HG03103 (cell line): ENCODE measurements around the gene TRAM2.

Experiments used
- ATAC-seq: cut with Tn5 transposase; IDR thresholded peaks from one replicate; pipeline ENCODE4 v1.9.1; 2021; ENCODE audit warnings: low read depth; ENCODE audit not compliant: unreplicated experiment

Gene TRAM2

DNA sequence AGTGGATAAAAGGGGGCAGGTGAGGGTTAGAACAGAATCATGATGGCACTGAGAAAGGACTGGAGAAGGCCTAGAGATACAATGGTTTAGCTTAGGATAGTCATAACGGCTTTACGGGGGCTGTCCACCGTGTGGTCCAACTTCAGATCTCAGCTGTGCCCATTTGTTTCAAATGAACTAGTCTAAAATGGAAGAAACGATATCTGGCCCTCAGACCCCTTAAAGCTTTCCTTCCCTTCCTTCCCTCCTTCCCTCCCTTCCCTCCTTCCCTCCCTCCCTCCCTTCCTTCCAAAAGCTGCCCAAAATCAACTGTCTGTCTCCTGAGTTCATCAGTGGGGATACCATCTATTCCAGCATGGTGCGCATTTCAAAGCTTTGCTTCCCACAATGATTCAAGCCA lies 27.9 kb downstream of the TRAM2 start:
- no peak for ATAC-seq

DNA sequence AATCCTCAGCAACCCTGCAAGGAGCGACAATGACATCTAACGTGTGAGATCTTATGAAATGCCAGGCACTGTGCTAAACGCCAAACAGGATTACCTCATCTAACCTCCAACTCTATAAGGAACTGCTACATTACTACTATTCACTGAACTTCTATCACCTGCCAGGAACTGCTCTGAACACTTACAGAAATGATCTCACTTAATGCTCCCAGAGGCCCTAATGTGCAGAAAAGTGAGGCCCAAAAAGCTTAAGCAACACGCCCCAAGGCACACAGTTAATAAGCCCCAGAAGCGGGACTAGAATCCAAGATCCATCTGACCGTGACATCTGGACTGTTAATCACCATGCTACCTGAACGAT lies 28.5 kb downstream of the TRAM2 start:
- ATAC-seq = no peak

DNA sequence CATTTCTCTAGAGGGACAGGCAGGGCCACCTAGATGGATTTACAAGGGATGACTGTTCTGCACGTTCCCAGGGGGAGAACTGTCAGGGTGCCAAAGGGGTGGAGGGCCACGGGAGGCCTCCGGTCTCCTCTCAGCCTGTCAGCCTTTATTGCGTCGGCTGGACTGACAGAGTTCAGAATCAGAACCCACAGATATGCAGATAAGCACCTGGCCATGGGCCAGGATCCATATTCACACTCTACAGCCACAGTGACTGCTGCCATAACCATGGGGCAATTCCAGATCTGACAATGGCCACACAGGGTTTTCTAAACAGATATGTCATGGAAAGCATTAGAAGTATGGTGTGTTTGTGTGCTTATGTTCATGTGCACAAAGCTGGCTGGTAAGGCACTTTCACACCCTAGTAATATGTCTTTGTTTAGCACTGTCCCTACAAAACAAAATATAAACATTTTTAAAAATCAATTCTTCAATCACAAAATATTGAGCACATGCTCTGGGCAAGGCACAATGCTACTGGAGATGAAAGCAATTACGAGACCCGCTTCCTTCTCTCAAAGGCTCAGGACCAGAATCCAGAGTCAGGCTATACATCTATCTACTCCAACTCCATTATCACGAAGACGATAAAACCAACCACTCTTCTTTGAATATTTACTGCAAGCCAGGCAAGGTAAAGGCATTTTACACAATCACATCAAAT lies 29.1 kb downstream of the TRAM2 start:
- no peak for ATAC-seq

DNA sequence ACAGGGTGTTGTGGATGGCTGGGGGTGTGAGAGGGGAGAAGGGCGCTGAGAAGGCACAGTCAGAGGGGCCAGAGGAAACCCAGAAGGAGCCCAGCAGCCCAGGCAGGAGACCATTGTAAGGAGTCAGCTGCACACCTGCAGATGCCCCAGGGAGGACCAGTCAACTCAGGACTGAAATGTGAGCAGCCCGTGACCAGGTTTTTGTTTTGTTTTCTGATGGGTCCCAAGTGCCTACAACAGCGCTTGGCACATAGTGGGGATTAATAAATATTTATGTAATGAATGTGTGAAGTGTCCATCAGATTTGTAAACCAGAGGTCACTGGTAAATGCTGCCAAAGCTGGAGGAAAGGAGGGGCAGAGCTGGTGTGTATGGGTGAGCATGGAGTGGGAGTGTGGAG lies 30.2 kb downstream of the TRAM2 start:
- peak; percentile 76 for ATAC-seq

DNA sequence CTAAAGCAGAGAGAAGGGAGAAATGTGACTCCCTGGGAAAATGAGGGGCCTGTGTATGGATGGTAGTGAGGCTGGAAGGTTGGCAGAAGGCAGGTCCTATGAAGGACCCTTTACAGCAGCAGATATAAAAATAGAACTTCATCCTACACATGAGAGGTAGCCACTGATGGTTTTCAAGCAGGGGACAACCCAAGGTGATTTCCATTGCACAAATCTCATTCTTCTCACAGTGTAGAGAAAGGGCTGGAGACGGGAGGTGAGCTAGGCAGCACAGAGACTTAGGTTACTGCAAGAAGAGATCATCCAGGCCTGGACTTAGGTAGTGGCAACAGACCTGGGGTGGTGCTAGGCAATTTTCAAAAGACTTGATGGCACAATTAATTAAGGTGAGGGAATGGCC lies 30.7 kb downstream of the TRAM2 start:
- ATAC-seq = no peak

DNA sequence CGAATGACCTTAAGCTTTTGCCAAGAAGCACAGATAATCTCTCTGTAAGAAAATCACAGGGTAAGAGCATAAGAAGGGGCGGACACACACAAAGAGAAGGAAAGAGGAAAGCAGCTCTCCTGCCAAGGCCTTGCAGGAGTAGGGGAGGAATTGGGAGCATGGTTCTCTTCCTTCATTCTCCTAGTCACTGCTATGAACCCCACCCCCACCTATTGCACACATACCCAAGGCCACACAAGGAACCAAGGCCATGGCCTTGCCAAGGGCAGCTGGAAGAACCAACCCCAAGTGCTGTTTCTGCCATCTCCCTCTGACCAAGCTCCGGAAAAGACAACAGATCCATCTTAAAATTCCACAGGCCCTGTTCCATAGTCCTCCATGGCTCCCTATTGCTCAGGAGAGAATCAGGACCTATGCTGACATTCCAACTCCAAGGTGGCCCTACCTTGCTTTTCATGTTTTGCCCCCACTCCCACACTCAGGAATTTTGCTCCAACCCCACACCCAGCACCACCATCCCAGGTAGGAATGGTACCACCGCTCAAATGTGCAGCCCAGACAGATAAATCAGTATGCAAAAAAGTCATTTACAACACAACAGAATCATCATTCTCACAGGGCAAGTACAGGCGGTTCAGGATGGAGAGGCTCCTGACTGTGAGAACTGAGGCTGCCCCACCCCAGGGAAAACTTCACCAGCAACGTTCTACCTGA lies 31.3 kb downstream of the TRAM2 start:
- no peak for ATAC-seq

DNA sequence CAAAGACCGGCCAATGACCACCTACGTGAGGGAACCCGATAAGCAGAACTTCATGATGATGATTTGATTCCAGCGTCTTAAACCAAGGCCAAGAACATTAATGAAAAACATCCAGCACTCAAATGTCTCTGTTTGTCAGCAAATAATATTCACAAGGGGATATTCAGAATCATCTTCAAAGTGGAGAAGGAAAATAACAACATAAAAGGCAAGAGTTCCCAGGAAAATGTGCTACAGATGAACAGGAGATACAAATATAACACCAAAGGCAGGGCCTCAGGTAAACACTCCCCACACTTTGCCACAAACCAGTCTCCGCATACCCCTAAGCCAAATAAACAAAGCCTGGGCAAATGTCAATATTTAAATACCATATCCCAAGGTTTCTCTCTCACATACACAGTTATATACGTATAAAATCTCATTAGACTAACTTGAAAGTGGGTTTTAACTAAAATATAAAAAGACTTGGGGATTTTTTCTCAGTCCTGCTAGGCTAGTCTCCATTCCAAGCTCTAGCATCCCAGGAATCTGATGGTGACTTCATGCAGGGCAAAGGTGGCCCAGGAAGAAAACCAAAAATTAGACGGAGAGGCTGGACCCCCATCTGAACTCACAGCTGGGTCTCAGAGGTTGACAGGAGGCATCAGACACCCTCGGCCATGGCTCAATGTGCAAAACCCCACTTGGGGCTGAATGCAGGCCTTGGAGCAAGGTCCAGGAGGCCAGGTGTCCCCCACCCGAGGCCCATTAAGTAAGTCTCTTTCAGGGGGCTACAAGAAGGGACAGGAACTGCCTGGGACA lies 32.1 kb downstream of the TRAM2 start:
- ATAC-seq = no peak

DNA sequence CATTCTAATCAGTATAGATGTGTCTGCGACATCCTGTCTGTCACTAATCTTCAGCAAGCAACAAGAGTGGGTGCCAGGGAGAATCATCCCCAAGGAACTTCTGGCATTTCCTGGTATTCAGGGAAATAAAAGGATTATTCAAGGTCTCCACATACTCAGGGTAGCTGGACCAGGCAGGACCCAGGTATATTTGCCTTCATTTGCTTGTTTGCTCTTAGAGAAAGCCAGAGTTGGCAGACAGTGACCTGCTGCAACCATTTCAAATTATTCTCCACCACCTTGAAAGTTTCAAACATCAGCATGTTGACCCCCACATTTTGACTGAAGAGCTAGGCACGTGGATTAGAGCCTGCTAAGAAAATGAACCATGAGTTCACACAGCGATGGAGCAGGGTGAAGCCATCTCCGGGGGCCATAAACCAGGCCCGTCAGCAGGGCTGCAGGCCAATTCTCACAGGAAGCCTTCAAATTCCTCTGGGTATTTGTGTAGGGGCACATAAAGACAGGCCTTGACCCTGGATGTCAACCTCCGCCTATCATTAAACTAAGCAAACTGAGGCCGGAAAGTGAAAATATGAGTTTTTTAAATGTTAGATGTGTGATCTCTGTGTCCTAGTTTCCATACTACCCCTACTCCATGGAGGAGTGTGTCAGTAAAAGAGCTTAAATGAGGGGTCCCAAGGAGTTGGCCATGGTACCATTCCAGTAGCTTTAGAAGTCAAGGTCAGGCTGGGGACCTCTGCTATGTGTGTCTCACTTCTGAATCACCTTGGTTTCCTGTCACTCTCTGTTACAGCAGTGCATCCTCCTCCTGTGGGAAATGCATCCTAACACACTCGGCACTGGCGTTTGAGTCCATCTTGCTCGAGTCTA lies 32.9 kb downstream of the TRAM2 start:
- ATAC-seq = no peak

DNA sequence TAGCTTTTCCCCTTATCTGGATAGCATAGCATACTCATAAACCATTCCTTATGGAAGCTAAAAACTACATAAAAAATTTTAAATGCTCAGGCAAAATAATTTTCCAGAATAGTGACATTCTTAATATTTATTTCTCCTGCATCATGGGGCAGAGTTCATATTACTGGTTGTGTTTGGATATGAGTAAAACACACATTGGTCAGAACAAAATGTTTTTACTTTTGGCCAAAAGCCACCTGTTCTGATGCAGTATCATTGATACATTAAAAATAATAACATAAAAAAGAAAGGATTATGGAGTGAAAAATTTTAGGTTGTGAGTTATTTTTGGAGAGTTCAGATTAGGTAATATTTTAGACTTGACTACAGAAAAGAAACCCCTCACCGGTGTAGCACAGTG lies 33.6 kb downstream of the TRAM2 start:
- no peak for ATAC-seq

DNA sequence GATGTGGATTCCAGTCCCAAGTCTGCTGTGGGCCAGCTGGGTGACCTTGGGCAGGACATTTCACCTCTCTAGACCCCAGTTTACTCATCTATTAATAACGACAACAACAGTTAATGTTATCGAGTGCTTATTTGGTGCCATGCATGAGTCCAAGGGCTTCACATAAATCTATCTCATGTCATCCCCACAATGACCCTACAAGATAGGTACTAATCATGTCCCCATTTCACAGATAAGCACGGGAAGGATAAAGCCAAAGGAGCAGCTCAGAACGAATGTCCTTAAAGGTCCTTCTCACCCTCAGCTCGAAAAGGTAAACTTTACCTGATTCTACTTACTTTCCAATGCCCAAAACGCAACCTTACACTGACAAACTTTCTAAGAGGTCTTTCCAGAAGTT lies 35.7 kb downstream of the TRAM2 start:
- ATAC-seq = no peak

DNA sequence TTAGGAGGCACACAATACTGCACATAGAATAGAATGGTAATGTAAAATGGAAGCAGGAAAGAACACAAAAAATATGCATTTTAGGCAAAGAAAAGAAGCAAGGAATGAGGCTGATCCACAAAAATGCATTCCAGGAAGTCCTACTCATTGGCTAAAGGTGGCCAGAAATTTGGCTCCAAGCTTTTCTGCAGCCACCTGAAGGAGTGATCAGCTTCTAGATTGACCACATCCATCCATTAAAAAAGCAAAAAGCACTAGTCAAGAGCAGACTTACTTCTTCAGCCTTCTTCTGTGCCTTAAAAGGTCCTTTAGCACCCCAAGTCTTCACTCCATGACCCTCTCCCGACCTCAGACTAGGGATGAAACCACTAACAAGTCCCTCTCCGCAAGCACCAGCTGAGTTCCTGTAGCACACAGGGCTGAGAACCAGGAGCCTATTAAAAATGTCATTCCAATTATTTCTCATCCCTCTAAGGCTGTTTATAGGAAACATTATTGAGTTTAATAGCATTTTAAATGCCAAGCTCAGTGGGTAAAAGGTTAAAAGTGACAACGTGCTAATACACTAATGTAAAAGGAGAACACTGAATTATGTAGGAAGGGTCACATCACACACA lies 36.5 kb downstream of the TRAM2 start:
- no peak for ATAC-seq

DNA sequence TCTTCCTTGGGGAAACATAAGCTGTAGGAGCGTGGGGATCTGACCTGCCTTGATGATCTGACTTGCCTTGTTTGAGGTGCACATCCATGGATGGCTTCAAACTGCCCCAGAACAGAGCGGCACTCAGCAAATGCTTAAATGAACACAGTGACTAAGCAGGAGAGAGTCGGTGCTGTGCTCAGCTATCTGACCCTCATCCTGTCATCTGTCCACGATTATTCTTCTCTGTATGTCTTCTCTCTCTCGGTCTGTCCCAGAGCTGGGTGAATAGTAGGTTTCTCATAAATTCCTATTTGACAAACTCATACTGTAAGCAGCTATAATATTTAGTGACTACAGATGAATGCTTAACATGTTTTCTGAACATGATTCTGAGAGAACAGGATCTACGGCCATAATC lies 37.3 kb downstream of the TRAM2 start:
- ATAC-seq = no peak

DNA sequence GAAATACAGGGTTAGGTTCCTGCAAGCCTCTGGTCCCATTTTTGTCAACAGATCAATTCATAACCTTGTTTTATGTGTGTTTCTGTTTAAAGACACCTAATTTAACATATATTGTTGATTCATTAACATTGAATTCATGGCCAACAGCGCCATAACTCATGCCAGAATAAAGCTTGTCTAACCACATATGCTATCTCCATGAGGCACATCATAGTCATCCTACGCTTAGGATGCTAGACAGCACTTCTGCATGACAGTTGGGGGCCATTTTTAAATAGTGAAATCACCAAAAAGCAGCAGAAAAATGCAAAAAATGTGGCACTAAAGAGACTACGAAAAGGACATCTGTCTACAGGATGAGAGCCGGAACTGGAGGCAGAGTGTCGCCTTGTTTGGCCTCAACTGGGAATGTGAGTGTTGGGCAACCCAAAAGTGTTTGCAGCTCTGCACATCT lies 37.9 kb downstream of the TRAM2 start:
- no peak for ATAC-seq

DNA sequence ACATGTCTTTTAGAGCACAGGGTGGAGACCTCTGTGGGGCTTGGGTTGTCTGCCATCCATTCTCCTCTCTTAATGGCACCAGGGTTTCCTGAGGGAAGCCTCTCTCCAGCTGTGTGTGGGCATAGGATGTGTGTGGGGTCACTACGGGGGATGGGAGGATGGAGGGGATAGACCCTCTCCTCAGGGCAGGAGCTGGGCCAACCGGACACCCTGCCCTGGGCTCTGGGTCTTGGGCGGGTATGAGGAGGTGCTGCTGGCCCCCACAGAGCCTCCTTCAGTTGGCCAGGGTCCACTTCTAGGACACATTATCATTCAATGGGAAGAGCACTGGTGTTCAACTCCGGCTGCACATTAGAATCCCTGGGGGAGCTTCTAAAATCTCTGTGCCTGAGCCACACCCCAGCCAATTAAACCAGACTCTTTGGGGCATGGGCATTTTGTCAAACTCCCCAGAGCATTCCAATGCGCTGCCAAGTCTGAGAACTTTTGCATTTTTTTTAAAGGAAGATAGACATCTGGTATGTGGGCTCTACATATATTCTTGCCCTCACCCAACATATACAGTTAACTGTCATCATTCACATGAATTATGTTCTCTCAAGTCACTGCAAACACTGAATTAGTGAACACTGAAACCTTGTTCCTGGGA lies 38.5 kb downstream of the TRAM2 start:
- no peak for ATAC-seq

DNA sequence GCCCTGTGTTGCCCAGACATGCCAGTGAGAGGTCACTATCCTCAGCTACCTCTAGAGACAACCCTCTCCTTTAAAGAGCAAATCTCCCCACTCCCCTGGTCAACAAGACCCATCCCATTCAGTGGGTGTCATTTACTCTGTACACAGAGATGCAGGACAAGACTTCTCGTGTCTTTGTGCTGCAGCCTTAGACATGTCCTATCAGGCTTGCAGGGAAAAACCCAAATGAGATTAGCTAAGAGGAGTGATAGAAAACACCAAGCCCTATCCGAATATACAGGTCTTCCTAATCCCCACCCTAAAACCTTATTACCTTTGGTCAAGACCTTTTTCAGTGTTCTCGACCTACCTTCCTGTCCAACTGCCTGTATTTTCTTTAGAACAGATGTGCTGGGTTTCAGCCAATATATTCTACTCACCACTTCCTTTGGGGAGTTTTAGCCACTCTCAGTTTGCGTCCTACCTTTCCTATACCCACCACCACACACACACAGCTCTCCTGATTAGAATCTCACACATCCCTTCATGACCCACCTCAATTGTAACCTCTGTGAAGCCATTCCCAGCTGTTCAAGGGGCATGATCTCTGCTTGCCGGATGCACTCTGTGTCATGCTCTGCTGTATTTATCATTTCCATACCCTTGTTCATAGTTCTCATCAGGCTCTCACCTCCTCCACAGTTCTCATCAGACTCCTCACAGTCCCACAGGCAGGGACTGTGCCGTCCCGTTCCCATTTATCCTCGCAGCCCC lies 39.7 kb downstream of the TRAM2 start:
- ATAC-seq = peak; percentile 49

DNA sequence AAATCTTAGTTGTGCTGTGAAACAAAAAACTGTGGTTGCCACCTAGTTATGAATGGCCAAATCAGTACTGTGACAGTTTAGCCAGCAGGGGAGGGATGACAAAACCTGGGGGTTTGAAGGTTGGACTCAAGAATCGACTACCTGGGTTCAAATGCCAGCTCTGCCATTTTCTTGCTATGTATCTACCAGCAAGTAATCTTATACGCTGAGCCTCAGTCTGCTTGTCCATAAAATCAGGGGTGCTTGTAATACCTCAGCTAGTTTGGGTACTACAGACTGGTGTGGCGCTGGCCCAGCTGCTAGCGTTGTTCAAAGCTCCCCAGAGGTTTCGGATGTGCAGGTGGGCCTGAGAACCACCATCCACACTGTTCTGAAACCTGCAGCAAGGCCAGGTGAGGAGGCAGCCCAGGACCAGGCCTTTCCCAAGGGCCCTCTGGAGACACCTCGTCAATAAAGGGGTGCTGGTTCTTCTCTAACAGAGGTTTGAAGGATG lies 40.4 kb downstream of the TRAM2 start:
- ATAC-seq = peak; percentile 36

DNA sequence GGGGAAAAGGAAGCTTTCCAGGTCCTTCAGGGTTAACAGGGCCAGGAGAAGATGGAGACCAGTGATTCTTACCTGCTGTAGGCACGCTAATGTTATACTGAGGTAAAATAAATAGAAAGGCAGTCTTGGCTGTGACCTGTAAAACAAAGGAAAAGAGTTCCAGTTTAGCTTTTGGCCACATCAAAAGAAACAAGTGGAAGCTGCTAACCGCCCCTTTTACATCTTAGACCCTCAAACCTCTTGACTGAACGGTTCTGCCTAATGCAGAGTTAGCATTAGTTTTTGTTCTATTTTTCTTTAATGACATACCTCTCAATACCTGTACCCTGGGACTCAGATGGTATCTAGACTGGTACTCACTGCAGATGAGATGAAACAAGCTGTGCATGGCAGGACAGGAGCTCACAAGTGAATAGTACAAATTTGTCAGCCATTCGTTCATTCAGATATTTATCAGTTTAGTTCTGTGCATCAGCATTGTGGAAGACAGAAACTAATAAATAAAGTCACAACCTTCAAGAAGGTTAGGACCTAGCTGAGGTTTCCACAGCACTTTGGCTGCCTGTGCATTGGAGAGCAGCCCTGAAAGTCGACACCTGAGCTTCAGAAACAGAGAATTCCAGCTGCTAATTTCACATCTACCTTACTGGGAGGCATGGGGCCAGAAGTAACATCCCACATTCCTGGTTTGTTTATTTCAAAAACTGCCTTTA lies 41.0 kb downstream of the TRAM2 start:
- no peak for ATAC-seq

DNA sequence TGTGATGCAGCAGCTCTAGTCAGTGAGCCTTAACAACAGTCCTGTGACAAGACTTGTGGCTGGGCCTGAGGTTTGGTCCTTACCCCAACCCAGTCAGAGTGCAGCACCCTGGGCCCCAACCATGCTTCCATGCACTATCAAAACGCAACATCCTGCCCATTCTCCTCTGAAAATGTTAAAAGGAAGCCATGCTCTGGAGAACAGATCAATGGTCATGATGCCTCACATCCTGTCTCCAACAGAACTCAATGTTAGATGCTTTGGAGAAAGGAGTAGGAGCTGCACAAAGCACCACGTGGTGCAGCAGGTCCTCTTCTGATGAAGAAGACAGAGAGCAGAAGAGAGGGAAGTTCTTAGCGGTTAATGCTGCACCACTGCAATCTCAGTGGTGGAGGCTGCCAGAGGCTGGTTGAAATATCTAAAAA lies 41.9 kb downstream of the TRAM2 start:
- ATAC-seq = no peak
